Measurements from ENCODE around the gene RHOV.

Gene RHOV

DNA sequence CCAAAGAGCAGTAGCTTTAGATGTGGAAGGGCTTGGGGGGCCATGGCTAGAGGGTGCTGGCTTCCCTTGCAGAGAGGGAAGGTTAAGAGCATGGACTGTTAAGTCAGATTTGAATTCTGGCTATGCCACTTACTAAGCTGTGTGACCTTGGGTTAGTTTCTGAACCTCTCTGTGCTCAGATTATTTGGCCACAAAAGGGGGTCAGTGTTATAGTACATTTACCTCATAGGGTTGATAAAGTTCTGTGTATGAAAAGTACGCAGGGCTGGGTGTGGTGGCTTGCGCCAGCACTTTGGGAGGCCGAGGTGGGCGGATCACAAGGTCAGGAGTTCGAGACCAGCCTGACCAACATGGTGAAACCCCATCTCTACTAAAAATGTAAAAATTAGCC is 27.0 kb upstream of the RHOV start:
- DNase-seq (ENCODE audit: extremely low spot score): no peak
- ChIA-PET CTCF (interaction anchor here (2.0 kb wide), 1 partner anchor 42 kb away, joined by 4 read pairs; no protein-coding TSS in a partner anchor), POLR2A (no interaction called here)
- TF ChIP-seq L3MBTL2 (conservative IDR thresholded peaks at IDR 0.05) (no peak), TARDBP (IDR thresholded peaks at IDR 0.05) (no peak), BHLHE40 (IDR thresholded peaks at IDR 0.05; ENCODE audit: borderline replicate concordance) (no peak), HDGF (IDR thresholded peaks at IDR 0.05; ENCODE audit: borderline replicate concordance) (no peak), NFRKB (IDR thresholded peaks at IDR 0.05) (no peak), ELF4 (IDR thresholded peaks at IDR 0.05) (no peak), LEF1 (IDR thresholded peaks at IDR 0.05; ENCODE audit: borderline replicate concordance) (no peak), FOXK2 (IDR thresholded peaks at IDR 0.05) (no peak), ARNT (IDR thresholded peaks at IDR 0.05) (no peak), SUZ12 (IDR thresholded peaks at IDR 0.05) (no peak), FOXM1 (IDR thresholded peaks at IDR 0.05; ENCODE audit: borderline replicate concordance) (no peak), FOXA1 (IDR thresholded peaks at IDR 0.05) (no peak)

DNA sequence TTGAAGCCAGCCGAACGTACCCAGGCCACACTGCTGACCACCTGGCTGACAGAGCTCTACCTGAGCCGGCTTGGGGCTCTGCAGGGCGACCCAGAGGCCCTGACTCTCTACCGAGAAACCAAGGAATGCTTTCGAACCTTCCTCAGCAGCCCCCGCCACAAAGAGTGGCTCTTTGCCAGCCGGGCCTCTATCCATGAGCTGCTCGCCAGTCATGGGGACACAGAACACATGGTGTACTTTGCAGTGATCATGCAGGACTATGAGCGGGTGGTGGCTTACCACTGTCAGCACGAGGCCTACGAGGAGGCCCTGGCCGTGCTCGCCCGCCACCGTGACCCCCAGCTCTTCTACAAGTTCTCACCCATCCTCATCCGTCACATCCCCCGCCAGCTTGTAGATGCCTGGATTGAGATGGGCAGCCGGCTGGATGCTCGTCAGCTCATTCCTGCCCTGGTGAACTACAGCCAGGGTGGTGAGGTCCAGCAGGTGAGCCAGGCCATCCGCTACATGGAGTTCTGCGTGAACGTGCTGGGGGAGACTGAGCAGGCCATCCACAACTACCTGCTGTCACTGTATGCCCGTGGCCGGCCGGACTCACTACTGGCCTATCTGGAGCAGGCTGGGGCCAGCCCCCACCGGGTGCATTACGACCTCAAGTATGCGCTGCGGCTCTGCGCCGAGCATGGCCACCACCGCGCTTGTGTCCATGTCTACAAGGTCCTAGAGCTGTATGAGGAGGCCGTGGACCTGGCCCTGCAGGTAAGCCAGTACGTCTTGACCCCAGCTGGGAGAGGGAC is 26.4 kb upstream of the RHOV start:
- CTCF ChIA-PET: interaction anchor here (2.0 kb wide), 1 partner anchor 41 kb away, joined by 4 read pairs; no protein-coding TSS in a partner anchor
- POLR2A ChIA-PET: no interaction called here
- DNase-seq (ENCODE audit: extremely low spot score): no peak
- no peak for TF ChIP-seq BHLHE40 (IDR thresholded peaks at IDR 0.05; ENCODE audit: borderline replicate concordance)
- no peak for TF ChIP-seq L3MBTL2 (conservative IDR thresholded peaks at IDR 0.05)
- TF ChIP-seq LEF1 (IDR thresholded peaks at IDR 0.05; ENCODE audit: borderline replicate concordance): no peak
- TF ChIP-seq ELF4 (IDR thresholded peaks at IDR 0.05): no peak
- TF ChIP-seq FOXM1 (IDR thresholded peaks at IDR 0.05; ENCODE audit: borderline replicate concordance): no peak
- TF ChIP-seq HDGF (IDR thresholded peaks at IDR 0.05; ENCODE audit: borderline replicate concordance): no peak
- TF ChIP-seq TARDBP (IDR thresholded peaks at IDR 0.05): no peak
- TF ChIP-seq ZNF384 (IDR thresholded peaks at IDR 0.05): no peak
- no peak for TF ChIP-seq CTBP1 (IDR thresholded peaks at IDR 0.05; ENCODE audit: borderline replicate concordance)
- TF ChIP-seq PKNOX1 (IDR thresholded peaks at IDR 0.05): no peak

GRCh38 chr15:40899536-40900207 is 25.6 kb upstream of the RHOV start:
- CTCF ChIA-PET: interaction anchor here (2.0 kb wide), 1 partner anchor 41 kb away, joined by 4 read pairs; no protein-coding TSS in a partner anchor
- POLR2A ChIA-PET: interaction anchor here (0.7 kb wide), 1 partner anchor 53 kb away, joined by 3 read pairs; the partner anchor contains the start of gene CHAC1

DNA sequence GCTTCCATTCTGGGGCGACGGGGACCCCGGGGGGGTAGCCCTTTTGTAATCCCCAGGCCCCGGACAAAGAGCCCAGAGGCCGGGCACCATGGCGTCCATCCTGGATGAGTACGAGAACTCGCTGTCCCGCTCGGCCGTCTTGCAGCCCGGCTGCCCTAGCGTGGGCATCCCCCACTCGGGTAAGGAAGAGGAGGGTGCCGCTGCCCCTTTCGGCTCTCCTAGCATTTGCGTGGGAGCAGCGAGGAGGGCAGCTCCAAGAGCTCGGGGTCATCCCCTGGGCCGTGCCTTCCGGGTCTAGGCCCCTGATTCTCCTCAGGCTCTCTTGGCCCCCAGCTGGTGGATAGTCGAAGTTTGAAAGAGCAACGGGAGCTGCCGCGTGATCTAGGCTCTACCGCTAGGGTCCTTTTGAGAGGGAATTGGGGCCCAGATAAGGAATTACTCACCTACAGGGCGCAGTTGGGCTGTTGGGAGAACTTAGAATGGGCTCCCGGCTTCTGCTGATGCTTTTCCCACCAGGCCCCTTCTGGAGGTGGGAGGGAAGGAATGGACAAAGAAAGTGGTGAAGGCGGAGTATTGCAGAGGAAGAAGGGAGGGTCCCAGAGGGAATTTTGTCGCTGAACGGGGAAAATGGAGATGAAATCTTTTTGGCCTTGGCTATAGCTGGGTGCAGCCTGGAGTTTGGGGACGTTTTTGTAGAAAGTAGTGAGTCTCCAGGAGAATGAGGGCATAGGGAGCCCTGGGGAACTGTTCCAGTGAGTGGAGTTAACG is 20.8 kb upstream of the RHOV start:
- TF ChIP-seq FOXA1 (IDR thresholded peaks at IDR 0.05) (no peak), L3MBTL2 (conservative IDR thresholded peaks at IDR 0.05) (peak; percentile 51)

More at GRCh38 chr15:40899536-40900207, 25.6 kb upstream of the RHOV start:
- DNase-seq (ENCODE audit: extremely low spot score): no peak
- TF ChIP-seq L3MBTL2 (conservative IDR thresholded peaks at IDR 0.05): no peak
- TF ChIP-seq CTBP1 (IDR thresholded peaks at IDR 0.05; ENCODE audit: borderline replicate concordance): no peak
- TF ChIP-seq BHLHE40 (IDR thresholded peaks at IDR 0.05; ENCODE audit: borderline replicate concordance): no peak
- no peak for TF ChIP-seq FOXM1 (IDR thresholded peaks at IDR 0.05; ENCODE audit: borderline replicate concordance)
- no peak for TF ChIP-seq LEF1 (IDR thresholded peaks at IDR 0.05; ENCODE audit: borderline replicate concordance)
- TF ChIP-seq ELF4 (IDR thresholded peaks at IDR 0.05): no peak
- no peak for TF ChIP-seq FOXK2 (IDR thresholded peaks at IDR 0.05)
- no peak for TF ChIP-seq FOXA1 (IDR thresholded peaks at IDR 0.05)
- no peak for TF ChIP-seq SP1 (IDR thresholded peaks at IDR 0.05)
- no peak for TF ChIP-seq TARDBP (IDR thresholded peaks at IDR 0.05)
- TF ChIP-seq ZNF384 (IDR thresholded peaks at IDR 0.05): no peak
- TF ChIP-seq NFRKB (IDR thresholded peaks at IDR 0.05): no peak
- no peak for TF ChIP-seq SUZ12 (IDR thresholded peaks at IDR 0.05)
- TF ChIP-seq PKNOX1 (IDR thresholded peaks at IDR 0.05): no peak
- no peak for TF ChIP-seq HDGF (IDR thresholded peaks at IDR 0.05; ENCODE audit: borderline replicate concordance)
- no peak for TF ChIP-seq ARNT (IDR thresholded peaks at IDR 0.05)

GRCh38 chr15:40893733-40894680 is 20.0 kb upstream of the RHOV start, which contains the start of gene VPS18:
VPS18 (plus strand) TSS chr15:40894450; CDS start chr15:40894769, 319 bp downstream.
- TF ChIP-seq SP1 (IDR thresholded peaks at IDR 0.05) (no peak), FOXK2 (IDR thresholded peaks at IDR 0.05) (no peak), BHLHE40 (IDR thresholded peaks at IDR 0.05; ENCODE audit: borderline replicate concordance) (no peak), FOXM1 (IDR thresholded peaks at IDR 0.05; ENCODE audit: borderline replicate concordance) (no peak), HDGF (IDR thresholded peaks at IDR 0.05; ENCODE audit: borderline replicate concordance) (no peak), LEF1 (IDR thresholded peaks at IDR 0.05; ENCODE audit: borderline replicate concordance) (no peak), L3MBTL2 (conservative IDR thresholded peaks at IDR 0.05) (peak; percentile 38; the same call in 1 of the 2 replicates), NFRKB (IDR thresholded peaks at IDR 0.05) (no peak), PKNOX1 (IDR thresholded peaks at IDR 0.05) (no peak), ZNF384 (IDR thresholded peaks at IDR 0.05) (no peak), ARNT (IDR thresholded peaks at IDR 0.05) (no peak), ELF4 (IDR thresholded peaks at IDR 0.05) (peak; percentile 50; the same call in 1 of the 2 replicates), SUZ12 (IDR thresholded peaks at IDR 0.05) (no peak), CTBP1 (IDR thresholded peaks at IDR 0.05; ENCODE audit: borderline replicate concordance) (no peak), FOXA1 (IDR thresholded peaks at IDR 0.05) (no peak), TARDBP (IDR thresholded peaks at IDR 0.05) (no peak)
- DNase-seq (ENCODE audit: extremely low spot score): peak; percentile 88
- POLR2A ChIA-PET: interaction anchor here (0.7 to 3.1 kb wide), 20 partner anchors 8 to 554 kb away, joined by 3 to 31 read pairs (median 4); partner anchors contain the start of genes CCDC9B, CHAC1, DNAJC17 and RAD51

More for the DNA sequence above, 20.8 kb upstream of the RHOV start:
- DNase-seq (ENCODE audit: extremely low spot score): peak; percentile 59
- POLR2A ChIA-PET: interaction anchor here (0.8 to 3.1 kb wide), 18 partner anchors 8 to 555 kb away, joined by 3 to 31 read pairs (median 4); partner anchors contain the start of genes CCDC9B, CHAC1, DNAJC17 and RAD51
- CTCF ChIA-PET: interaction anchor here (0.6 to 2.7 kb wide), 11 partner anchors 10 to 305 kb away, joined by 3 to 63 read pairs (median 4); partner anchors contain the start of gene RHOV

More at GRCh38 chr15:40893733-40894680, 20.0 kb upstream of the RHOV start, which contains the start of gene VPS18:
- CTCF ChIA-PET: interaction anchor here (0.6 to 2.7 kb wide), 12 partner anchors 11 to 710 kb away, joined by 3 to 63 read pairs (median 4); partner anchors contain the start of gene RHOV

Data from HEK293T (cell line).